MM.1S (cell line): ENCODE results near the gene ERBIN.

Experiments
- DNase-seq: peaks from one replicate; pipeline ENCODE4 v3.0.0-alpha.2; 2015
- H2AFZ ChIP-seq: fragments of 300-600 bp; sonication (generic); 2 replicates; pipeline ENCODE4 v1.6.0; 2016; ENCODE audit warnings: antibody characterized with exemption, low read length
- H3F3A ChIP-seq: fragments of 300-600 bp; sonication (generic); 2 replicates; pipeline ENCODE4 v1.6.1; 2016; ENCODE audit warnings: mild to moderate bottlenecking, antibody characterized with exemption, low read length, moderate library complexity, mixed read lengths; ENCODE audit not compliant: insufficient read depth
- H3K27ac ChIP-seq: fragments of 300-600 bp; sonication (generic); 2 replicates; pipeline ENCODE4 v1.5.1; 2016; ENCODE audit warnings: mild to moderate bottlenecking, low read length
- H3K27me3 ChIP-seq: fragments of 300-600 bp; sonication (generic); replicated peaks from 2 replicates; pipeline ENCODE4 v1.6.0; 2016; ENCODE audit warnings: low read length; ENCODE audit not compliant: insufficient read depth
- H3K36me3 ChIP-seq: fragments of 300-600 bp; sonication (generic); replicated peaks from 2 replicates; pipeline ENCODE4 v1.6.1; 2016; ENCODE audit warnings: mild to moderate bottlenecking, low read length, mixed read lengths; ENCODE audit not compliant: insufficient read depth
- H3K4me1 ChIP-seq: fragments of 300-600 bp; sonication (generic); 2 replicates; pipeline ENCODE4 v1.6.1; 2016; ENCODE audit warnings: low read length, mixed read lengths
- H3K4me2 ChIP-seq: fragments of 300-600 bp; sonication (generic); 2 replicates; pipeline ENCODE4 v1.6.0; 2016; ENCODE audit warnings: low read depth, low read length
- H3K4me3 ChIP-seq: fragments of 300-600 bp; sonication (generic); 2 replicates; pipeline ENCODE4 v1.5.1; 2016; ENCODE audit warnings: low read length, mixed read lengths
- H3K79me2 ChIP-seq: fragments of 300-600 bp; sonication (generic); 2 replicates; pipeline ENCODE4 v1.6.1; 2016; ENCODE audit warnings: mixed run types, low read length, mixed read lengths
- H3K9ac ChIP-seq: fragments of 300-600 bp; sonication (generic); 2 replicates; pipeline ENCODE4 v1.6.1; 2016; ENCODE audit warnings: low read length, mixed read lengths
- H3K9me2 ChIP-seq: fragments of 300-600 bp; sonication (generic); replicated peaks from 2 replicates; pipeline ENCODE4 v1.6.1; 2016; ENCODE audit warnings: mild to moderate bottlenecking, low read length, mixed read lengths; ENCODE audit not compliant: insufficient read depth
- H3K9me3 ChIP-seq: fragments of 300-600 bp; sonication (generic); replicated peaks from 2 replicates; pipeline ENCODE4 v1.6.1; 2016; ENCODE audit warnings: mild to moderate bottlenecking, low read length, mixed read lengths; ENCODE audit not compliant: insufficient read depth
- H4K20me1 ChIP-seq: fragments of 300-600 bp; sonication (generic); 2 replicates; pipeline ENCODE4 v1.6.1; 2016; ENCODE audit warnings: mild to moderate bottlenecking, low read length, moderate library complexity, mixed read lengths; ENCODE audit not compliant: insufficient read depth
- CTCF ChIP-seq: fragments of 300-600 bp; sonication (generic); IDR thresholded peaks from 2 replicates; pipeline ENCODE4 v1.5.1; 2016; ENCODE audit warnings: antibody characterized with exemption, low read length, mixed read lengths
- EZH2 ChIP-seq: fragments of 300-600 bp; sonication (generic); optimal IDR thresholded peaks from 2 replicates; pipeline ENCODE3; 2017; ENCODE audit warnings: low read depth, mild to moderate bottlenecking, antibody characterized with exemption, low read length, mixed read lengths
- EZH2phosphoT487 ChIP-seq: fragments of 300-600 bp; sonication (generic); IDR thresholded peaks from 2 replicates; pipeline ENCODE4 v1.6.1; 2018; ENCODE audit warnings: antibody characterized with exemption, low read length

The ERBIN gene

GRCh38 chr5:65994117-65994786 lies 67.9 kb downstream of the ERBIN start:
- no peaks in the 10 kb centered on the region for H3K27me3 ChIP-seq
- no peak overlapping the region for H2AFZ ChIP-seq
- no peak overlapping the region for H3K27ac ChIP-seq
- H3K9me3 ChIP-seq, result no peaks in the 10 kb centered on the region
- peaks cover 6% of the 10 kb centered on the region; the same call in 1 of the 2 replicates for H3F3A ChIP-seq
- no peak for DNase-seq
- no peak overlapping the region for H3K4me2 ChIP-seq
- H3K36me3 ChIP-seq, result no peaks in the 10 kb centered on the region
- no peaks in the 10 kb centered on the region for H3K9me2 ChIP-seq
- H3K4me3 ChIP-seq, result no peak overlapping the region
- no peak overlapping the region for H3K9ac ChIP-seq
- H3K4me1 ChIP-seq, result no peaks in the 10 kb centered on the region
- no peaks in the 10 kb centered on the region; the same call in 1 of the 2 replicates for H4K20me1 ChIP-seq
- TF ChIP-seq CTCF (no peak), EZH2 (no peak), EZH2phosphoT487 (no peak)
- peaks cover 37% of the 10 kb centered on the region for H3K79me2 ChIP-seq

GRCh38 chr5:65999061-65999723 lies 72.8 kb downstream of the ERBIN start:
- Histone ChIP-seq H3F3A (peaks cover 12% of the 10 kb centered on the region; the same call in 1 of the 2 replicates), H2AFZ (no peak overlapping the region), H3K4me3 (no peak overlapping the region), H3K9ac (no peak overlapping the region), H4K20me1 (peaks cover 7% of the 10 kb centered on the region), H3K9me3 (no peaks in the 10 kb centered on the region), H3K4me1 (peaks cover 15% of the 10 kb centered on the region), H3K27ac (no peak overlapping the region), H3K27me3 (no peaks in the 10 kb centered on the region), H3K4me2 (no peak overlapping the region), H3K79me2 (peaks cover 40% of the 10 kb centered on the region), H3K9me2 (no peaks in the 10 kb centered on the region), H3K36me3 (no peaks in the 10 kb centered on the region)
- DNase-seq, result no peak
- TF ChIP-seq EZH2, result no peak
- no peak for TF ChIP-seq CTCF
- no peak for TF ChIP-seq EZH2phosphoT487

- Histone ChIP-seq H3K9me3 (no peaks in the 10 kb centered on the region), H3K36me3 (no peaks in the 10 kb centered on the region), H3K27me3 (no peaks in the 10 kb centered on the region), H3K4me3 (no peak overlapping the region), H3K4me2 (no peak overlapping the region), H3K79me2 (peaks cover 35% of the 10 kb centered on the region), H3K27ac (no peak overlapping the region), H3K9me2 (no peaks in the 10 kb centered on the region), H2AFZ (no peak overlapping the region), H3K4me1 (peaks cover 15% of the 10 kb centered on the region), H3K9ac (no peak overlapping the region), H4K20me1 (peaks cover 7% of the 10 kb centered on the region), H3F3A (peaks cover 12% of the 10 kb centered on the region; the same call in 1 of the 2 replicates)
- DNase-seq, result no peak
- TF ChIP-seq EZH2phosphoT487 (no peak), CTCF (no peak), EZH2 (no peak)
Measured at GRCh38 chr5:66001952-66002351, 75.6 kb downstream of the ERBIN start.
